ENCODE data around the gene MAN1C1.
"Not testable (repeated sequence)": the region's sequence is repeated elsewhere in the genome, so short reads cannot be mapped to it uniquely, and the experiment has no call there.

Gene MAN1C1

DNA sequence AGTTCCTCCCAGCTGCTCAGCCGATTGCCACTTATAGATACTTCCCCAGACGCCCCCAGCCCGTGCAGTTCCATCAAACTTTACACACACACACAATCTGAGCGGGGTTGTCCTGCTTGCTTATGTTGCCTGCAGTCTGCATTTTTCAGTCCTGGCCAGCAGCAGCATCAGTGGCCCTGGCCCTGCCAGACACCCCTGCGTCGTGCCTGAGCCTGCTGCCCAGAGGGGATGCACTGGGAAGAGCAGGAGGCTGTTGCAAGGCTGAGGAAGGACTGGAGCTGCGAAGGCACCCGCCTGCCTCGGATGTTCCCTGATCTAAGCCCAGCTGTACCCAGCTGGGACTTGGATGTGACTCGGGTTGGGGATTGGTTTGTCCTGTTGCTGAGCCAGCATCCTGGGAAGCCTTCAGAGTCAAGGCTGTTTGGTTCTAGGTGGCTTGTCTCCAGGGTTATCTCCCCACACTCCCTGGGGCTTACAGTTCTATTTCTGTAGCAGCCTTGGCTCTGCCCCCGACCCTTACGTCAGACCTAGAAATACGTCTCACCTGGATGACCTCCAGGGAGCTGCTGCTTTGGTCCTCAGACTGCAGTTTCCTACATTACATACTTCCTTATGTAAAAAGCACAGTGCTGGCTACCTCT lies 42.3 kb downstream of the MAN1C1 start:
- no peak for DNase-seq

DNA sequence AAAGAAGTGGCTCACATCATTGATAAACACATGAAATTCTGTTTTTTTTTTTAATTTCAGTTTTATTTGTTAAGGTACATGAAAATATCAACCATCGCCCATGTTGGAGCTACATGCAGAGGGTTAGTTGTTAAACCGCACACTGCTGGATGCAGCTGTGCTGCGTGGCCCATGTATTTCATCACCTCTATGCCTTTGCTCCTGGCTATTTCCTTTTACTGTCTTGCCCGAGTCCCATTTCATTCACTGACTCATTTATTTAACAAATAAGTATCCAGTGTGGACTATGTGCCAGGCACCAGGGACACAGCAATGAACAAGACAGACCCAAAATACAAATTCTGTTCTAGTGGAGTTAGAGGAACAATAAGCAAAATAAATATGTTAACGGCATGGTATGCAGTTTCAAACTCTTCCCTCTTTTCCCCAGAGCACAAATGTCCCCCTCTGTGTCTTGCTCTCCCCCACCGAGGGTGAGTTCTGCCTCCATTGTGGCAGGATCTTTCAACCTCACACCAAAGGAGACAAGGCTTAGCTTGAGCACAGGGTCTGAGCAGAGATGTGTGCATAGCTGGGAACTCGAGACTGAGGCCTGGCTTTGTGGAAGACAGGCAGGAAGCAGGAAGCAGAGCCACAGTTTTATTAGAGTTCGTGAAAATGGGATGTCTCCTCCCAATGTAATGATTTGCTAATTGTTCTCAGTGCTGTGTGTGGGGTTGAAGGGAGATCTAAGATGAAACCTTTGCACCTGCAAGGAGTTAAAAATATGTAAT lies 44.6 kb downstream of the MAN1C1 start:
- no peak for DNase-seq

DNA sequence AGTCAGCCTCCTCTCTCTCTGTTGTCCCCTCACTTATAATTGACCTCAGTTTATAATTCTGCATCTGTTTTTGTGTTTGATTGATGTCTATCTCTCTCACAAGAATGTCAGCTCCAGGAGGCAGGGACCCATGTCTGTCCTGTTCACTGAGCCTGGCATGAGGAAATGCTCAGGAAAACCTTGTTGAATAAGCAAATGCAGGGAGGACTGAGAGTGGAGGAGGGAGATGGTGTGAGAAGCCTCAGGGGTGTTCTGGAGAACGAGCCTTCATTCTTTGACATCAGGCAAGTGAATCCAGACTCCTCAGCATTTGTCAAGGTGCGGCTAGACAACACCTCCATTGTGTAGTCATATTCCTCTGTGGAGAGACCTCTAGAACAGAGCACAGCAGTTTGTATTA lies 45.5 kb downstream of the MAN1C1 start:
- no peak for DNase-seq

DNA sequence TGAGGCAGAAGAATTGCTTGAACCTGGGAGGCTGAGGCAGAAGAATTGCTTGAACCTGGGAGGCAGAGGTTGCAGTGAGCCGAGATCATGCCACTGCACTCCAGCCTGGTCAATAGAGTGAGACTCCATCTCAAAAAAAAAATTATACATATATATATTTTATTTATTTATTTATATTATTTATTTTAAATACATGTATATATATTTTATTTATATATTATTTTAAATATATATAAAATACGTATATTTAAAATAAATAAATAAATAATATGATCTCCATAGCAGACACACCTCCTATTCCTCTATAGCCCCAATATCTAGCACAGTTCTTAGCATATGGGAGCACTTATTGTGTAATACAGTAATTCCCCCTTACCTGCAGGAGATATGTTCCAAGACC lies 46.4 kb downstream of the MAN1C1 start:
- not testable (repeated sequence) for DNase-seq

DNA sequence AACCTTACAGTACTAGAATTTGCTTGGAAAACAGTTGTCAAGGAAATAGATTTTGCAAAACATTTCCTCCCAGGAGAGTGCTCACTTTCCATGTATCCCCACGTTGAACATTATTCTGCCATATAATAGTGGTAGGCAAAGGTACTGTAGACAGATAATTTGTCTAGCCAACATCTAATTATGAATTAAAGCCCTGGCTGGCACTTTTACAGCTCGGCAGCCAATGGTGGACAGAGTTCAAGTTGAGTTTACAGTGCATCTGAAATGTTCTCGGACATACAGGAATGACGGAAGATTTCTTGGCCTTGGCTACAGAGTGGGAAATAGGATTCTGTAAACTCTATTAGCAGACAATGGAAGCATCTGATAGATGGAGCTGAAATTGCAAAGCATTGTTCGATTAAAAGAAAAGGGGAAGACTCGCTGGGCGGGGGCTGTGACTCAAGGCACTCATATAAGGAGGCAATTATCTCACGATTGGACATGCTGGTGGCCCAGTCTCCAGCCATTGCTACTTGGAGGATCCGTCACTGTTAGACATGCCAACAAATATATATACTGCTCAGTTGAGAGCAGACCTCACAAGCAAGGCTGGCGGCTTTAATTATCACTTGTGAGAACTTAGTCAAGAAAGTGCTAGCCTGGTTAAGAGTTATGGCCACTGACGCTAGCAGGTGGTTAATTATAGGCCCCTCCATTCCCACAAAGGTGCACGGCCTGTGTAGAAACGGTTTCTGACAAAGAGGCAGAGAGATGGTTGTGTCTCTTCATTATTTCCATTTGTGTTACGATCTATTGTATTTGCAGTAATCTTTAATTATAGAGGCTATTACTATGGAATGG lies 48.0 kb downstream of the MAN1C1 start:
- peak in 2 of 3 experiments; percentile 60 to 86 for DNase-seq

DNA sequence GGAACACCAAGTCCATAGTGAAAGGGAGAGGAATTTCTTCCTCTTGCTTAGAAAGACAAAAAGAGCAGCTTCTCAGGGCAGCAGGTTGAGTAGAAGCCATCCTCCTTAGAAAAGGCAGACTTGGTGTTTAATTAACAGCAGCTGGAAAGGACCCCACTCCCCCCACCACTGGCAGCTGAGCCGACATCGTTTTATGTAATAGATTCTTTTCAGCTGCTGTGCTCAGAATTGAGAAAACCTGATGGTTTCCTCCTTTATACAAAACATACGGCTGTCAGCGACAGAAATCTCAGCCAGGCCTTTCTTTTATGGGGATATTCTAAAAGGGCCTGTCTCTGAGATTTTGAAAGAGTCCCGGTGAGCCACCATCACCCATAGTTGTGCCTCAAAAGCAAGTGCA lies 49.9 kb downstream of the MAN1C1 start:
- DNase-seq: peak in 1 of 3 experiments; percentile 52

DNA sequence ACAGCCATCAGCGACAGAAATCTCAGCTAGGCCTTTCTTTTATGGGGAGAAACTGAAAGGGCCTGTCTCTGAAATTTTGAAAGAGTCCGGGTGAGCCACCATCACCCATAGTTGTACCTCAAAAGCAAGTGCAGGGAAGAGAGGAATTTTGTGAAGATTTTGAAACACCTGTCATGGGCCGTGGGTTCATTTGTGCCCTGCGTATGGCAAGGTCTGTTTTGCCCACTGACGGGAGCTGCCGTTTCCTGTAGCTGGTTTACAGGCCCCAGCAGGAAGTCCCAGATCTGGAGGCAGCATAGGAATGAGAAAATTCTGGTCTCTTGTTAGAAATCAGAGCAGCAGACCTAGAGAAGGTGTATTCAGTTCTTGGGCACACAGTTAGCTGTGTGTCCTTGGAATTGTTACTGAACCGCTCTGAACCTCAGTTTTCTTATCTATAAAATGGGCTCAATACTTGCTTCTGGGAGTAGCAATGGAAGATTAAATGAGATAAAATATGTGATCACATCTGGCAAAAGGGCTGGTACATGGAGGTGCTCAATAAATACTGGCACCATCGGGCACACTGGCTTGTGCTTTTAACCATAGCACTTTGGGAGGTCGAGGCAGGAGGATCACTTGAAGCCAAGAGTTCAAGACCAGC lies 52.5 kb downstream of the MAN1C1 start:
- DNase-seq: no peak

DNA sequence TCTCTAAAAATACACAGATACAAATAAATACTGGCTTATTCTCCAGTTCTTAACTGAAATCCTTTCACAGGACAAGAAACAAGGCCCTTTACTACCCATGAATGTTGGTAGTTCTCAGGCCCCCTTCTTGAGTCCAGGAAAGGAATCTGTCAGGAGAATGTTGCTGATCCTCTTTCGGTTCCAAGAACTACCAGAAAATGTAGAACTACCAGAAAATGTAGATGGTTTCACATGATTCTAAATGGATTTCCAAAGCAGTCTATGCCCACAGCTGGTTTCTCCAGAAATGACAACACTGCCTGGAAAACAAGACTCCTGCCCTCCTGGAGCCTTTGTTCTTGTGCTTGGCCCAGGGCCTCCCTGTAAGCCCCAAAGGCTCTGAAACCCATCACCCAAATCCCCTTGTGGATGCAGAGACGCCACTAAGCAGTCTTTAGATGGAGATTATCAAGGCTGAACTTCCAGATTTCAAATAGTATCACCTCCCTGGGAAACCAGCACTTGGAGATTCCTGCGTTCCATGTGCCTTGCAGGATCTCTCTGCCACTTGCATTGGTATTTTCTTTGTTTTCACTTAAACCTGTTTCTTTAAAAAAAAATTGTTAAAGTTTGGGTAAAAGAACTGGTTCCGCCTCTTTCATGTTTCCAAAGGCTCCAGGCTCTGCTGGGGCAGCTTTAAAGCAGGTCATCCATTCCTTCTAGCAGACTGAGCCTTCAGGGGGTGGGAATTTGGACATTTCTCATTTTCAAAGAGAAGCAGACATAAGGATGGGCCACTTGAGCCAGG lies 53.4 kb downstream of the MAN1C1 start:
- DNase-seq: no peak

DNA sequence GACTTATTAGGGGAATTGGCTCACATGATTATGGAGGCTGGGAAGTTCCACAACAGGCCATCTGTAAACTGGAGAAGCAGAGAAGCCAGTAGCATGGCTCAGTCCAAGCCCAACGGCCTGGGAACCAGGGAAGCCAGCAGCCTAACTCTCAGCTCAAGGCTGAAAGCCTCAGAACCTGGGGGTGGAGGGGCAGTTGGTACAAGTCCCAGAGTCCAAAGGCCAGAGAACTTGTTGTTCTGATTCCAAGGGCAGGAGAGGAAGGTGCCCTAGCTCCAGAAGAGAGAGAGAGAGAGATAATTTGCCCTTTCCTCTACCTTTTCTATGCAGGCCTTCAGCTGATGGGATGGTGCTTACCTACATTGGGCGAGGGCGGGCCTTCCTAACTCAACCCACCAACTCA lies 55.3 kb downstream of the MAN1C1 start:
- DNase-seq: no peak

DNA sequence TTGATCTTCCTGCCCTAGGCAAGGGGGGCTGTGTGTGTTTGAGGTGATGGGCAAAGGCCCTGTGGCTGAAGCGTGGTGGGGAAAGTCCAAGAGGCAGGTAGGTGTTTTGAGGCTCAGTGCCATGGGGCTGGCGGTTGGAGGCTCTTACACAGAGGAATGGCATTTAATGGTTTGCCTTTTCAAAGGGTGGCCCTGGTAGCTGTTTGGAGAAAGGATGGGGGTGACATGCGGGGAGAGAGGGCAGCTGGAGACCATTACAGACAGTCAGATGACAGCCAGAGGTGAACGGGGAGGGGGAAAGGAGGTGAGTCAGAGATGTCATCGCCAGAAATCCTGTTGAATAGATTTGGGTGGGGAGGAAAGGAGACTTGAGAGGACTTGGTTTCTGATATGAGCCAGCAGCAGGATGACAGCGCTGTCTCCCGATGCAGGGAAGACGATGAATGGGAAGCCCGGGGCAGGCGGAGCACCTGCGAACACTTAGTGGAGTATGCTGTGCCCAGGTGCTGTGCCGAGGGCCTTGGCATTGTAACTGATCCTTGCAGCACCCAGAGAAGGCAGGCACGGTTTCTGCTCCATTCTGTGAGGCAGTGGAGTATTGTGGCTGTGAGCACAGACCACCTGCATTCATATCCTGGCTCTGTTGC lies 56.3 kb downstream of the MAN1C1 start:
- DNase-seq: peak in 1 of 3 experiments; percentile 20

DNA sequence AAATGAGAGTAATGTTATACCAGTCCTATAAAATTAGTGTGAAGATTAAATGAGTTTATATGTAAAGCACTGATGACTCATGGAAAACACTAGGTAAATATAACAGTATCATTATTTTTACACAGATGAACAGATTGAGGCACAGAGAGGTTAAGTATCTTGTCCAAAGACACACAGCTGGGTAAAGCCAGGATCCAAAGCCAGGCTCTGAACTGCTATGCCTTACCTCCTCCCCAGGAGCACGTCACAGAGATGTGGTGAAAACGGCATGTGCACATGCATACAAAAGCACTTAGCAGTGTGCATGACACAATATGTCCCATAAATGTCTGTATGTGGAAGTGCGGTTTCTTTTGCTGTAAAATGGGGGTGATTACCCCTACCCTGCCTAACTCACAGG lies 56.9 kb downstream of the MAN1C1 start:
- no peak for DNase-seq

DNA sequence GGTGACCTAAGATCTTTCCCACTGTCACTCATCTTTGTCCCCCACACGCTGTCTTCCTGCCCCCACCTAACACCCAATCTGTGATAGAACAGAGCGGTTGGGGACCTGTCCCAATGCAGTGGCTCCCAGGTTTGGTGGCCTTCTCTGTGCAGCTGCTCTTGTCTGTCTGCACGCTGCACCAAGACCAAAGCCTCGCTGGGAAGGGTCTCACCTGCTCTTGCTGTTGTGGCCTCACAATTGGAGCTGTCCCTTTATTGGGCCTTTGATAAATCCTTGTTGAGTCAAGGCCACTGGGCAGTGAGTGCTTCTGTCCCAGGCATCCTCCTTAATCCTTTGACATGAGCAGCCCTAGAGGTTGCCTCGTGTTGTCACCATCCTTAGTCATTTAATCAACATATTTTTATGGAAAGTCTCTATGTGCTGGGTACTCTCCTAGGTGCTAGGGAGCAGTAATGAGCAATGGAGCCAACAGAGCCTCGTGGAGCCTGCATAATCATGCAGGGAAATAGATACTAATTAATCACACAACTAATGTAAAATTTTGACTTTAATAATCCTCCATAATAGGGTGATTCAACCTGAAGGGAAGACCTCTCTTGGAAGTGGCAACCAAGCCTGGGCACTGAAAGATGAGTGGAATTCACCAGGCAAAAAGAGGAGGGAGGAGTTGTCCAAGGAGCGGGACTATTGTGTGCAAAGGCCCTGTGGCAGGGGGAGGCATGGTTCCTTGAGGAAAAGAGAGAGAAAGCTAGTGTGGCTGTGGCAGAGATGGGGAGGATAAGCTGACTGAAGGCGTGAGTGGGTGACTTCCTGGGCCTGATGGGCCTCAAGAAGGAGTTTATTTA lies 57.6 kb downstream of the MAN1C1 start:
- DNase-seq: no peak

DNA sequence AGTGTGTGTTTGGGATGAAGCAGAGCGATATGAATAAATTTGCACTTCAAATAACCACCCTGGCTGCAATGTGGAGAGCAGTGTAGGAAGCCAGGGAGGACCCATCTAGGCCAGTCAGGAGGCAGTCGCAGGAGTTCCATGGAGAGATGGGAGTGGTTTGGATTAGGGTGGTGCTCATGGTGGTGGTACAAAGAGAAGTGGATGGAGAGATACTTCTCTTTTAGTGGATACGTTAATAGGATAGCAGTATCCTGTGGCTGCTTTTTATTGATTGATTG lies 58.2 kb downstream of the MAN1C1 start:
- DNase-seq: no peak

DNA sequence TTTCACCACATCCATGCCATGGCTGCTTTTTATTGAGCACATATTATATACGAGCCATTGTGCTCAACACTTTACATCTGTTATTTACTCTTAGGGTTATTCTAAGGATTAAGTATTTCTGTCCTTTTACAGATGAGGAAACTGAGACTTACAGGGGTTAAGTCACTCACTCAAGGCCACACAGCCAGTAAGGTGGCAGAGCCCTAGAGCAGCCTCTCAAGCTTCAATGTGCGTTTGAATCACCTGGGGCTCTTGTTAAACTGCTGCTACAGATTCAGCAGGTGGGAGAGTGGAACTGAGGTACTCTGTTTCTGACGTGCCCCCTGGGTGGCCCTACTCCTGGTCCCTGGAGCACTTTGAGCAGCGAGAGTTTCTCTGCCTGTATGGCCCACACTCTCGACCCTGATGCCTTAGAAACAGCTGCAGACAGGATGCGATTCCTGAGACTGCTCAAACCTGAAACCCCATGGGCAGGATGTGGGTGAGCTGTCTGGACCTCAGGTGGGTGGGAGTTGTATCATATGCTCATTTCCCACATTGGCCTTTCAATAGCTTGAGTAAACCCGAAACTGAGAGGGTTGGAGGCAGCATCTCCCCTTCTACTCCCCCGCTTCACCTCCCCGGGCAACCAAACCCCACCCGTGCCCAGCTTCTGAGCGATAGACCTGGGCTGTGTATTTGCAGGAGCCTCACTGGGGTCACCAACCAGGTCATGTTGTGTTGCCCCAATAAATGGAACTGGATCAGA lies 59.3 kb downstream of the MAN1C1 start:
- DNase-seq: no peak

DNA sequence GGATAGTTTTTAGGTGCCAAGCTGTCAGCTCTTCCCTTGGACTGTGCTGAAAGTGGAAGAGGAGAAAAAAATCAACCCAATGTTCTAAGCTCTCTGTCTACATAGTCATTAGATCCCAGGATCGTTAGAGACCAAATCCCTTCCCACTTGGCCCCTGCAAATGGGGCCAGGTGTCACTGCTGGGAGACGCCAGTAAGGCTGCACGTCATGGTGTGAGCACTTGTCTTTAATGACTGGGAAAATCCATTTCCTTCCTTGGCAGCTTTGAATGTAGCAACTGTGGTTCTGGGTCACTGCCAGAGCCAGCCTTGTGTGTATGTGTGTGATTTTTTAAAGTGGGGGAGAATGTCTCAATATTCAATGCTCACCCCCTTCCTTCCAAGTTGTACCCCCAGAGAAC lies 59.9 kb downstream of the MAN1C1 start:
- peak; percentile 45 to 85 (median 77) for DNase-seq

DNA sequence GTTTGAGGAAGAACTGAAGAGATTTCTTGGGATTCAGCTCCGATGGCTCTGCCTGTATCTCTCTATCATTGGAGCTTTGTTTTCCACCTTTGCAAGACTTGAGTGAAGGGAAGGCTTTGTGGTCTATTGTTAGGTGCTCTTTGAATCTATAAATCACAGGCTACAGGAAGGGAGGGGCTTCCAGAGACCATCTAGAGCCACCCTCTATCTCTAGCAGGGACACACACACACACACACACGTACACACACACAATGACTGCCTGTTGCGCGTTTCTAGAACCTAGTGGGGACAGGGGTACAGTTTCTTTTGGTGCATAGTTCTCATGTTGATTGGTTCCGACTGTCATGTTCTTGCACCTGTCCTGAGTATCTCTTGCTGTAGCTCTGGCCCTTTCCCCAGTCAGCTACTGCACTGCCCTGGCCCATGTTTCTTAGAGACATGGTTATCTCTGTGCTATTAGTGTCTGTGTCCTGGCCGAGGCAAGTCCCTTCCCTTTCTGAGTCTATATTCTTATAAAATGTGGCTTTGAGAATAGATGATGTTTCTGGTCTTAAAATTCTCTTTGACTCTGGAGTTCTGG lies 60.7 kb downstream of the MAN1C1 start:
- peak in 2 of 3 experiments; percentile 22 to 40 for DNase-seq

DNA sequence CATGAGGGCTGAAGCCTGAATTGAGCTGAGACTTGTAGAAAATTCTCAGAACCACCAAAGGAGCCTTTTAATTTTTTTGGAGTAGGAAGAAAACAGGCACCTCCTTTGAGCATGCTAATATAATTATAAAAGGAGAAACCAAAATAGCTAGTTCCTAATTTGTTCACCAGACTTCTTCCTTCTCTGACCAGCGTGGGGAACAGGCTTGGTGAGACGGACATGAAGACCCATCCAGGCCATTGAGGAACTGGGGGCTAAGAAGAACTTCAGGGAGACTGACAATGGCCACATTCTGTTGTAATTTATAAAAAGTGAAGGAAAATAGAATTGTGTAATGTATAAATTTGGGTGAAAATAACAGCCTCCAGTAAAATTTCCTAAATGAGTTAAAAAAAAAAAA lies 62.6 kb downstream of the MAN1C1 start:
- DNase-seq: no peak

DNA sequence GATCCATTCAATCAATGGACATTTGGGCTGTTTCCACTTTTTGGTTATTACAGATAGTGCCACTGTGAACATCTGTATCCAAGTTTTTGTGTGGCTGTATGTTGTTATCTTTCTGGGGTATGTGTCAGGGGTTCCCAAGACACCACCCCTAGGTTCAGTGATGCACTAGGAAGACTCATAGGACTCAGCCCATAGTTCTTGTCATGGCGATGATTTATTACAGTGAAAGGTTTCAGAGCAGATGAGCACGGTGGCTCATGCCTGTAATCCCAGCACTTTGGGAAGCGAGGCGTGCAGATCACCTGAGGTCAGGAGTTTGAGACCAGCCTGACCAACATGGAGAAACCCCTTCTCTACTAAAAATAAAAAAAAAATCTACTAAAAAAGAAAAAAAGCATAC lies 64.1 kb downstream of the MAN1C1 start:
- no peak for DNase-seq

DNA sequence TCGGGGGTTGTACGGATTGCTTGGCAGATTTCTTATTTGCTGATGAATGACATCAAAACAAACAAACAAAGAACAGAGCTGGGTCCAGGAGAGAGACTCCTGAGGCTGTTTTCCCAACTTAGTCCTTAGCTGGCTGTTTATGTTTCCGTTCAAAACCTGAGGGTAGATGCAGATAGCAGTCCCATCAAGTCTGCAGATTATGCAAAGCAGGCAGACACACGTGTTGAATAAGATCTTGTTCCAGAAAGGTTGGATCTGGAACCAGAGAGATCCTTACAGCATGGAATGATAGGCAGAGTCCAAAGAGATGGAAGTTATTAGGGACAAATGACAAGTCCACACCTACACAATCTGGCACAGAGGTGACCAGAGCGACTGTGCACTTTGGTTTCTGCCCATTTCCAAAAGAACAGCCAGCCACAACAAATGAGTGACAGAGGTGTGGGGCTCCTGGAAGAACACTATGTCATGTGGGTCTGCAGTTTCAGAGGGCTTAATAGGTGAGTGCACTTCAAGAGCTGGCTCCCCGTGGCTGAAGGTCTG lies 65.5 kb downstream of the MAN1C1 start:
- peak in 1 of 3 experiments; percentile 13 for DNase-seq

DNA sequence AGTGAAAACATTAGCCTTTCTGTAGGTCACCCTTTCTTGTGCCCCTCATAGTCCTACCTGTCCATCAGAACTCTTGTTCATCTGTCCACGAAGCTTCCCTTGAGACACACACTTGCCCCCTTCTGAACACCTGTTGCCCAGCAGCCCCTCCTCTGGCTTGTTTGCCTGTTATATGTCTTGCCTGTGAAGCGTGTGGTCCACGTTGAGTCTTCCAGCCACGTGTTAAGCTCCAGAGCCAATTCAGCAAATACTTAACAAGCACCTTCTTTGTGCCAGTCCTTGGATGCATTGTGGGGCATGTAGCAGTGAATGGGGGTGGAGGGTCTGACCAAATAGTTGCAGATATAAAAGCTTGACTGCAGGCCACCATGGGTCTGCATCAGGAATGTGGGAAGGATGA lies 66.6 kb downstream of the MAN1C1 start:
- DNase-seq: peak in 1 of 3 experiments; percentile 17
